DMS114 treated with DMSO at 0.1 percent for 48 hours (cell line): ENCODE measurements around the gene SLIT3.

Experiments used
- DNase-seq: peaks from one replicate; lab custom pipeline; 2025; ENCODE audit not compliant: unreplicated experiment; lab: John Stamatoyannopoulos, UW

The SLIT3 gene

DNA sequence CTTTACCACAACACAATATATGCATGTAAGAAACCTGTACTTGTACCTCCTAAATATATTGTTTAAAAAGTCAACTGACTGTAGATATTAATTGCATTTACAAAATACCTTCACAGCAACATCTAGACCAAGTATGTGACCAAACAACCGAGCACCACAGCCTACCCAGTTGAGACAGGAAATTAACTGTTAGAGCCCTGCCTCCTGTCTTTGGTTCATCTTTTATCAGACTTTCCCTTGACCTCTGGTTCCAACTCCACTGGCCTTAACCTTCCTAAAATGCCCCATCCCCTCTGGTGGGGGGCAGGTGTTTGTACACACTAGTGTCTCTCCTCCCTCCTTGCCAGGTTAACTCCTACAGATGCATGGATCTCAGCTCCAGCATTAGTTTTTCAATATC is 566.8 kb downstream of the SLIT3 start:
- DNase-seq, result no peak

DNA sequence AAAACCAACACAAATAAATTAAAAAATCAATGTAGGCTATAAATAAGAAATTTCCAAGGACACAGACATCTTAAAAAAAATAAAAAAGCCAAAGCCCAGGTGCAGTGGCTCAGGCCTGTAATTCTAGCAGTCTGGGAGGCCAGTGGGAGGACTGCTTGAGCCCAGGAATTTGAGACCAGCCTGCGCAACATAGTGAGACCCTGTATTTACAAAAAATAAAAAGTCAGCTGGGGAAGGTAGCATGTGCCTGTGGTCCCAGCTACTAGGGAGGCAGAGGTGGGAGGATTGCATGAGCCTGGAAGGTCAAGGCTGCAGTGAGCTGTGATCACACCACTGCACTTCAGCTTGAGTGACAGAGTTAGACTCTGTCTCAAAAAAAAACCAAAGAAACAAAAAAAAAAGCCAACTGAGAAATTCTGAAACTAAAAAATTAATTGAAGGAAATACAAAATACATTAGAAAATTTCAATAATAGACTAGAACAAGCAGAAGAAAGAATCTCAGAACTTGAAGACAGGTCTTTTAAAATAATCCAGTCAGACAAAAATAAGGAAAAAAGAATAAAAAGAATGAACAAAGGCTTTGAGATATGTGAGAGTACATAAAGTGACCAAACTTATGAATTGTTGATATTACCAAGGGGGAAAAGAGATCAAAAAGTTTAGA is 572.3 kb downstream of the SLIT3 start:
- DNase-seq, result no peak

DNA sequence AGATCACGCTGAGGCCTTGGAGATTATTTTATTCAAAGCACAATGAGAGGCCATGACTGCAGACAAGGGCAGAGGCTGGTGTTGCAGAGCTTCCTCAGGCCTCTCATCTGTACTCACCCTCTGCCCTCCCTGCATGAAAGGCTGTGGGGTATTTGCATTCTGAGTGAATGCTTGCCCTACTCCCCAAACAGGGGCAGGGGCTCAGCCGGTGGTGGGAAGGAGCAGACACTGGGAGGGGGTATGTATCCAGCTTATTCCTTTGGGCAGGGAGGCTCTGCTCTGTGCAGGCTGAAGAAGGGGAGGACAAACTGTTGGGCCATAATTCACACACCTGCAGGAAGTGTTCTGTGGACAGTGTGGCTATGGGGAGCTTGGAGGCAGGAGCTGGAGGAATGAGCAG is 573.4 kb downstream of the SLIT3 start:
- no peak for DNase-seq

- DNase-seq, result no peak
Measured at GRCh38 chr5:168726342-168726741, 574.6 kb downstream of the SLIT3 start.

DNA sequence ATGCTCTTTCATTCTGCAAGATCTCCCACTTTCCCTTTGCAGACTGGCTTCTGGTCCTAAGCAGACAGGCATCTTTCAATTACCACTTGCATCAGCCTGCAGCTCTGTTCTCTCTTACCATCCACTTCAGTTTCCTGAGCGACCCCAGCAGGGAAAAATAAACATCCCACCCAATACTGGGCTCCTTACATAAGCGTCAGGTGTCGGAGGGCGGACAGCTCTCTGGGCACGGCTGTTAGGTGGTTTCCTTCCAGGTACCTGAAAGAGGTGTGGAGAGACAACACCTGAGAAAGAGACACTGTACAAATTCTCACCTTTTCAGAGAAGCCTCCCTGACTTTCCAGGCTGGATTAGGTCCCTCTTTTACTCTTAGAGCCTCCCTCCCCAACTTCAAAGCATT is 576.7 kb downstream of the SLIT3 start:
- DNase-seq, result no peak

GRCh38 chr5:168723037-168723436 is 577.9 kb downstream of the SLIT3 start:
- DNase-seq, result no peak

DNA sequence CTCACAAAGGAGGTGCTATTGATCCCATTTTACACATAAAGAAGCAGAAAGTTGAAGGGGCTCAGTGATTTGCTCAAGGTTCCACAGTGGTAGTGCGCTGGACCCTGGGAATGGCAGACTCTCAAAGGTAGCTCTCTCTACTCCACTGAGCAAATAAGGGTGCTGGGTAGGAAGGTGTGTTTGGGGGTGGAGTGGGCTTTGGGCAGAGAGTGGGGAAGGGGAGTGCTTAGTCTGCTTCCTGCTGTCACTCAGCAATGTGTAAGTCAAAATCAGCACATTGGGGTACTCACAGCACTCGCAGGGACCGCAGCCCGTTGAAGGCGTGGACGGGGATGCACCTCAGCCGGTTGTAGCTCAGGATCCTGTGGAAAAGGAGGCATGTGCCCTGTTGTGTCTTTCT is 579.0 kb downstream of the SLIT3 start:
- no peak for DNase-seq

GRCh38 chr5:168721002-168721753 is 579.8 kb downstream of the SLIT3 start:
- DNase-seq, result no peak

- DNase-seq, result no peak
Measured at GRCh38 chr5:168720575-168720974, 580.4 kb downstream of the SLIT3 start.

DNA sequence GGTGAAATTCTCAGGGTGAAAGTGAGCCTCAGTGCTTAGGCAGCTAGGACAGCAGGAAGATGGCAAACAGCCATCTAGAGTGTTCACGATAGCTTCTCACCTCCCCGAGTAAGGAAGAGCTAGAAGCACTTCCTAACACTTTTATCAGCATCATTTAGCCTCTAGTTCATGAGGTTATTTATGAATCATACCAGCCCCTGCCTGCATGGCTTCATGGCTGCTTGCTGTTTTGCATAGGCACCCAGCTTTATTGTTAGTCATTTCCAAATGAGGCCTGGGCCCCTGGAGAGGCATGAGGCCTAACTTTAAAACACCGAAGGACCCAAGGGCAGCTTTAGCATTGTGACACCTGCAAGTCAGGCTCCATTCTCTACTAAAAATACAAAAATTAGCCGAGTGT is 586.9 kb downstream of the SLIT3 start:
- no peak for DNase-seq

- DNase-seq, result no peak
Measured at GRCh38 chr5:168713051-168713450, 587.9 kb downstream of the SLIT3 start.

- DNase-seq, result no peak
Measured at GRCh38 chr5:168712280-168712924, 588.5 kb downstream of the SLIT3 start.

- DNase-seq, result no peak
Measured at GRCh38 chr5:168710706-168711105, 590.2 kb downstream of the SLIT3 start.

DNA sequence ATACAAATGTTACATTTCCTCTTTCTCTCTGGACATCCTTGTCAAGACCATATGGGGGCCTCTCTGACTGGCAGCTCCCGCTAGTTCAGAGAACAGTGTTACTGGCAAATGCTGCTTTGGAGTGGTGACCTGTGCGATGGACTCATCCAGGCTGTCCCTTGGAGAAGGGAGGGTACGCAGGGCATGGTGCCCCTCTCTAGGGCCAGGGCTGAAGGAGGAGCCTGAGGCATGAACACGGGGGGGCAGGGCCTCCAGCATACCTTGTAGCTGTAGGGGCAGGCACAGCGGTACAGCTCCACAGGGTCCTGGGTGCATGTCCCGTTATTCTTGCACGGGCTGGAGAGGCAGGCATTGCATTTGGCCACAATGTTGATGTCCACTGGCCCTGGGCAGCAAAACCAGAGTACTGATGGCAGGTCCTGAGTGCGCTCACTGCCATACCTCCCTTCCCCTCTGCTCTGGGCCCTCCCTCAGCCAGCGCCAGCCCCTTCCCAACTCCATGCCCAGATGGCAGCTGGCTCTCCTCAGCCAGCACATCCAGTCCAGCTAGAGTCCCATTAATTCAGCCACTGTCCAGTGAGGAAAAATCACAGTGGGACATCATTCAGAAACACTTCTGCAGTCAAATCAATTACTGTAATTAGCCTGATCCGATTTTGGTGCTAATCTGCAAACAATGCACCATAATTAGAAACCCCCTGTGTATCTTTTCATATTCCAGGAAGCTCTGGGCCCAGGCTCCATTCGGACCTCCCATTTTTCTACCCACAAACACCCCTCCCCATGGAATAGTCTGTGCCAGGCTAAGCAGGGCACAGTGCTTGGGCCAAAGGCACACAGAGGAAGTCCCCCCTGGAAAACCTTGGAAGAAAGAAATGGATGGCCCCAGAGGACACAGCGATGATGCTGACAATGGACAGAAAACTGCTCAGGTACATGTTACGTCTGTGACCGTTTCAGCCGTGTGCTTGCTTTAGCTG is 592.9 kb downstream of the SLIT3 start:
- no peak for DNase-seq

DNA sequence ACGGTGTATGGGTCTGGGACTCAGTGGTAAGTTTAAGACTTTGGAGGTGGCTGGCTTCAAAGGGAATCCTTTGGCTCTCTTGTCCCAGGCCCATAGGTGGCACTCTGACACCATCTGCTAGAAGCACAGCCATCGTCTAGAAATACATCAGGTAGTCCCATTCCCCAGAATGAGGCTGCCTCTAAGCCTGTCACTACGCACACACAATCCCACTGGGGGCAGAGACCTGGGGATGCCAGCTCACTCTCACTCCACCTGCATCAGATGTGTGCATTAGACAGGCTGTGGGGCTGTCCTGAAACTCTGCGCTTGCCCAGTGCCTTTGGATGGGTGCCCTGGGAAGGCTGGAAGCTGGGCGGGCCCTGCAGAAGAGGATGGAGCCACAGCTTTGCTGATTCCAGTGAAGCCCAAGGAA is 594.3 kb downstream of the SLIT3 start:
- DNase-seq, result peak; percentile 37

DNA sequence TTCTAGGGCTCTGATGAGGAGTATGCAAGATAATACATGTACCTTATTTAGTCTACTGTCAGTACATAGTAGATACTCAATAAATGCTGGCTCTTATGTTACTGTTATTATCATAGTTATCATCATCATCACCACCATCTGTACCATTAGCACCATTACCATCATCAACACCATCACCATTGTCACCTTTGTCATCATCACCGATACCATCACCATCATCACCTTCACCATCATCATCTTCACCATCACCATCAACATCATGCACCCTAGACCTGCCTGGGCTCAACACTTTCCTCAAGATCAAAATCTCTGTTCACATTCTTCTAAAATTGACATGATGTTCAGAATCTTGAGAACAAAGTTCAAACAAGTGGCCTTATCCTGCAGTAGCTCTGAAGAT is 595.6 kb downstream of the SLIT3 start:
- DNase-seq, result no peak

- DNase-seq, result no peak
Measured at GRCh38 chr5:168702511-168702910, 598.4 kb downstream of the SLIT3 start.

GRCh38 chr5:168701641-168702040 is 599.3 kb downstream of the SLIT3 start:
- no peak for DNase-seq

- no peak for DNase-seq
Measured at GRCh38 chr5:168699002-168699401, 601.9 kb downstream of the SLIT3 start.

- no peak for DNase-seq
Measured at GRCh38 chr5:168697034-168697720, 603.8 kb downstream of the SLIT3 start.
